H9 (cell line): Measurements from ENCODE around the gene SLC22A5. TPM values are rescaled to one million over a fixed set of nuclear protein-coding genes. Genes with fewer than 3 reads are reported as not detected.

Experiments
- DNase-seq: peaks from one replicate; pipeline ENCODE4 v3.0.0-alpha.2; 2017
- H2AFZ ChIP-seq: one replicate; pipeline ENCODE4 v1.6.1; 2013; ENCODE audit warnings: mild to moderate bottlenecking, low read length, control low read depth, moderate library complexity
- H2AK5ac ChIP-seq: 2 replicates; pipeline ENCODE4 v1.6.1; 2013; ENCODE audit warnings: low read length, control low read depth, mixed read lengths; ENCODE audit not compliant: insufficient read length
- H2BK120ac ChIP-seq: one replicate; pipeline ENCODE4 v1.6.1; 2013; ENCODE audit warnings: low read depth, mild to moderate bottlenecking, low read length, control low read depth, inconsistent platforms; ENCODE audit not compliant: poor library complexity, severe bottlenecking
- H2BK12ac ChIP-seq: 2 replicates; pipeline ENCODE4 v1.6.1; 2013; ENCODE audit warnings: low read length, control low read depth, mixed read lengths, low read depth; ENCODE audit not compliant: insufficient read length
- H2BK15ac ChIP-seq: 2 replicates; pipeline ENCODE4 v1.6.1; 2013; ENCODE audit warnings: low read depth, low read length, control low read depth
- H2BK20ac ChIP-seq: one replicate; pipeline ENCODE4 v1.6.1; 2013; ENCODE audit warnings: low read depth, mild to moderate bottlenecking, low read length, control low read depth, inconsistent platforms; ENCODE audit not compliant: poor library complexity, severe bottlenecking
- H2BK5ac ChIP-seq: 2 replicates; pipeline ENCODE4 v1.6.1; 2013; ENCODE audit warnings: low read length, control low read depth, mixed read lengths; ENCODE audit not compliant: insufficient read length
- H3K14ac ChIP-seq: 2 replicates; pipeline ENCODE4 v1.6.1; 2013; ENCODE audit warnings: low read length, control low read depth; ENCODE audit not compliant: insufficient read depth
- H3K18ac ChIP-seq: 2 replicates; pipeline ENCODE4 v1.6.1; 2013; ENCODE audit warnings: low read depth, mild to moderate bottlenecking, mixed read lengths, low read length, control low read depth; ENCODE audit not compliant: insufficient read length
- H3K23ac ChIP-seq: 2 replicates; pipeline ENCODE4 v1.6.1; 2013; ENCODE audit warnings: low read length, control low read depth, mixed read lengths, low read depth; ENCODE audit not compliant: insufficient read length
- H3K23me2 ChIP-seq: 2 replicates; pipeline ENCODE4 v1.6.1; 2013; ENCODE audit warnings: low read depth, mild to moderate bottlenecking, mixed read lengths, low read length, control low read depth; ENCODE audit not compliant: insufficient read length, poor library complexity, severe bottlenecking
- H3K27ac ChIP-seq: 2 replicates; pipeline ENCODE4 v1.5.1; 2013; ENCODE audit warnings: low read length, control low read depth, mixed read lengths, low read depth; ENCODE audit not compliant: insufficient read length
- H3K27me3 ChIP-seq: 2 replicates; pipeline ENCODE4 v1.6.1; 2013; ENCODE audit warnings: low read length, control low read depth, inconsistent platforms; ENCODE audit not compliant: insufficient read depth
- H3K4ac ChIP-seq: 2 replicates; pipeline ENCODE4 v1.6.1; 2013; ENCODE audit warnings: low read depth, mild to moderate bottlenecking, control low read depth, inconsistent platforms, low read length, moderate library complexity
- H3K4me1 ChIP-seq: 2 replicates; pipeline ENCODE4 v1.6.1; 2013; ENCODE audit warnings: low read length, control low read depth, inconsistent platforms; ENCODE audit not compliant: insufficient read depth
- H3K4me2 ChIP-seq: 2 replicates; pipeline ENCODE4 v1.6.1; 2013; ENCODE audit warnings: low read length, control low read depth, mixed read lengths; ENCODE audit not compliant: insufficient read length, insufficient read depth
- H3K56ac ChIP-seq: 2 replicates; pipeline ENCODE4 v1.6.1; 2013; ENCODE audit warnings: low read depth, mild to moderate bottlenecking, mixed read lengths, low read length, control low read depth; ENCODE audit not compliant: insufficient read length
- H3K79me1 ChIP-seq: 2 replicates; pipeline ENCODE4 v1.6.1; 2013; ENCODE audit warnings: low read depth, mild to moderate bottlenecking, moderate library complexity, low read length, control low read depth, inconsistent platforms; ENCODE audit not compliant: insufficient read depth, poor library complexity, severe bottlenecking
- H3K79me2 ChIP-seq: 2 replicates; pipeline ENCODE4 v1.6.1; 2013; ENCODE audit warnings: low read length, control low read depth, inconsistent platforms; ENCODE audit not compliant: insufficient read depth
- H3K9ac ChIP-seq: 2 replicates; pipeline ENCODE4 v1.6.1; 2013; ENCODE audit warnings: low read length, control low read depth, mixed read lengths; ENCODE audit not compliant: insufficient read length; ENCODE audit errors: extremely low read depth
- H3K9me3 ChIP-seq: one replicate; pipeline ENCODE4 v1.6.1; 2013; ENCODE audit warnings: low read depth, low read length, inconsistent platforms; ENCODE audit not compliant: control insufficient read depth
- H3T11ph ChIP-seq: one replicate; pipeline ENCODE4 v1.6.1; 2013; ENCODE audit warnings: mild to moderate bottlenecking, low read length, control low read depth, inconsistent platforms
- H4K20me1 ChIP-seq: one replicate; pipeline ENCODE4 v1.6.1; 2013; ENCODE audit not compliant: control insufficient read depth, insufficient read length, insufficient read depth
- H4K5ac ChIP-seq: 2 replicates; pipeline ENCODE4 v1.6.1; 2013; ENCODE audit warnings: low read depth, mild to moderate bottlenecking, mixed read lengths, low read length, control low read depth; ENCODE audit not compliant: insufficient read length
- H4K8ac ChIP-seq: replicated peaks from 2 replicates; pipeline ENCODE4 v1.6.1; 2013; ENCODE audit warnings: low read length, control low read depth, mixed read lengths, low read depth; ENCODE audit not compliant: insufficient read length
- H4K91ac ChIP-seq: 2 replicates; pipeline ENCODE4 v1.6.1; 2013; ENCODE audit warnings: low read depth, mild to moderate bottlenecking, moderate library complexity, mixed read lengths, low read length, control low read depth; ENCODE audit not compliant: insufficient read length
- H3K27ac Mint-ChIP-seq, 3 experiments: 2 replicates in 2 of 3; 3 replicates in 1 of 3; pipeline ENCODE4 v1.8.0; 2020 to 2021; ENCODE audit warnings: mixed read lengths in 3 of 3, mild to moderate bottlenecking in 1 of 3, moderate library complexity in 1 of 3
- H3K27me3 Mint-ChIP-seq: 2 replicates; pipeline ENCODE4 v1.8.0; 2021; ENCODE audit warnings: low read depth, mild to moderate bottlenecking, moderate library complexity, mixed read lengths
- H3K36me3 Mint-ChIP-seq, 3 experiments: 2 replicates in 2 of 3; 3 replicates in 1 of 3; pipeline ENCODE4 v1.8.0; 2020 to 2021; ENCODE audit warnings: low read depth in 3 of 3, mixed read lengths in 3 of 3; ENCODE audit not compliant: insufficient read depth in 1 of 3
- H3K4me1 Mint-ChIP-seq, 2 experiments: 2 replicates each; pipeline ENCODE4 v1.8.0; 2020; ENCODE audit warnings: mixed read lengths in 2 of 2
- H3K4me3 Mint-ChIP-seq, 2 experiments: 2 replicates in 1 of 2; 3 replicates in 1 of 2; pipeline ENCODE4 v1.8.0; 2020 to 2021; ENCODE audit warnings: mild to moderate bottlenecking in 2 of 2, mixed read lengths in 2 of 2, moderate library complexity in 1 of 2
- H3K9me3 Mint-ChIP-seq, 2 experiments: 2 replicates in 1 of 2; 3 replicates in 1 of 2; pipeline ENCODE4 v1.8.0; 2020; ENCODE audit warnings: mild to moderate bottlenecking in 2 of 2, mixed read lengths in 2 of 2, moderate library complexity in 1 of 2
- WGBS: extraction: QIAGEN DNeasy Blood & Tissue Kit; methylation state at CpG from one replicate; pipeline ENCODE4 v1.1.7; 2013; ENCODE audit warnings: missing lambda C conversion rate, low lambda C conversion rate, mixed read lengths; ENCODE audit not compliant: insufficient read length; ENCODE audit errors: extremely low coverage; 5-methylcytosine and 5-hydroxymethylcytosine counted together
- microRNA-seq: library from miRNA; unstranded; fragments of <30 nt; microRNA quantifications from one replicate; pipeline ENCODE4, GENCODE V29; 2020; ENCODE audit warnings: borderline microRNAs expressed
- total RNA-seq: library from RNA; stranded (reverse); gene quantifications from 2 replicates; pipeline ENCODE4 v1.2.1, GENCODE V29; 2021
- TF ChIP-seq, protein P1 (sequence below): fragments of 200-600 bp; sonication (generic); conservative IDR thresholded peaks from 3 replicates; pipeline ENCODE4 v1.8.0; 2021; ENCODE audit warnings: antibody characterized with exemption, mild to moderate bottlenecking

SLC22A5 gene
- total RNA-seq, 1 experiment from 2014 or later, result 3.4 TPM

DNA sequence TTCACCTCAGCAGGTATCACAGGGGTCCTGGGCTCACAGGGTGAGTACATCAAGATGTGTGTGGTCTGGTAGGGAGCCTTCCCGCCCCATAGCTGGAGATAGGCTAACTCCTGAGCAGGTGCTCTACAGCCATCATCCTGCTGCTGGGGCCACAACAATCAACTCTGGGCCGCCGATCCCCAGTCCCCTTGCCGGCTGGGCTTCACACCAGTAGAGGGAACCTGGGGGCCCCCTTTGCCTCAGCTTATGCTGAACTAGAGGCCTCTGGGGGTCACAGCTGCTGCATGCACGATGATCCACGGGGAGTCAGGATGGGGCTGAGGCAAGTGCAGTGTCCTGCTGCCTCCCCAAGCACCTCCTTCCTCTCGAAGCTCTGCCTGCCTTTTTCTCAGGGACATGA lies 74.6 kb downstream of the SLC22A5 start:
- H3K27me3 Mint-ChIP-seq, result peaks cover 8% of the 10 kb centered on the region
- Histone ChIP-seq H2BK5ac (no peak overlapping the region), H3K23ac (no peak overlapping the region), H2BK20ac (no peak overlapping the region), H3K9me3 (no peaks in the 10 kb centered on the region), H3K14ac (no peak overlapping the region), H4K91ac (no peak overlapping the region), H2BK120ac (no peak overlapping the region), H4K5ac (no peak overlapping the region), H3K27ac (no peak overlapping the region), H3K27me3 (no peaks in the 10 kb centered on the region), H4K20me1 (no peaks in the 10 kb centered on the region), H3K4ac (no peak overlapping the region), H3K9ac (no peak overlapping the region), H4K8ac (no peak overlapping the region), H3K4me1 (peaks cover 5% of the 10 kb centered on the region), H2AFZ (no peak overlapping the region), H3K56ac (no peak overlapping the region), H3T11ph (no peak overlapping the region), H2BK12ac (no peak overlapping the region), H2BK15ac (0 out of 2 replicates have a peak overlapping the region, but pooled peaks have one; percentile 33), H3K18ac (no peak overlapping the region), H2AK5ac (no peak overlapping the region), H3K79me1 (no peaks in the 10 kb centered on the region), H3K4me2 (no peak overlapping the region), H3K23me2 (no peaks in the 10 kb centered on the region), H3K79me2 (no peaks in the 10 kb centered on the region)
- TF ChIP-seq, protein P1, sequence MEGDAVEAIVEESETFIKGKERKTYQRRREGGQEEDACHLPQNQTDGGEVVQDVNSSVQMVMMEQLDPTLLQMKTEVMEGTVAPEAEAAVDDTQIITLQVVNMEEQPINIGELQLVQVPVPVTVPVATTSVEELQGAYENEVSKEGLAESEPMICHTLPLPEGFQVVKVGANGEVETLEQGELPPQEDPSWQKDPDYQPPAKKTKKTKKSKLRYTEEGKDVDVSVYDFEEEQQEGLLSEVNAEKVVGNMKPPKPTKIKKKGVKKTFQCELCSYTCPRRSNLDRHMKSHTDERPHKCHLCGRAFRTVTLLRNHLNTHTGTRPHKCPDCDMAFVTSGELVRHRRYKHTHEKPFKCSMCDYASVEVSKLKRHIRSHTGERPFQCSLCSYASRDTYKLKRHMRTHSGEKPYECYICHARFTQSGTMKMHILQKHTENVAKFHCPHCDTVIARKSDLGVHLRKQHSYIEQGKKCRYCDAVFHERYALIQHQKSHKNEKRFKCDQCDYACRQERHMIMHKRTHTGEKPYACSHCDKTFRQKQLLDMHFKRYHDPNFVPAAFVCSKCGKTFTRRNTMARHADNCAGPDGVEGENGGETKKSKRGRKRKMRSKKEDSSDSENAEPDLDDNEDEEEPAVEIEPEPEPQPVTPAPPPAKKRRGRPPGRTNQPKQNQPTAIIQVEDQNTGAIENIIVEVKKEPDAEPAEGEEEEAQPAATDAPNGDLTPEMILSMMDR, result no peak
- DNase-seq, result no peak
- peak overlapping the region in 1 of 3 experiments; percentile 25; a peak in 1 of 7 replicates for H3K27ac Mint-ChIP-seq
- no peak overlapping the region for H3K4me3 Mint-ChIP-seq
- H3K9me3 Mint-ChIP-seq, result peaks cover 0 to 9% of the 10 kb centered on the region in 2 experiments; a peak in 3 of 5 replicates
- WGBS, result no CpG with 5 or more reads among the region's 7 CpGs
- peaks cover 24 to 27% of the 10 kb centered on the region in 2 experiments for H3K4me1 Mint-ChIP-seq
- H3K36me3 Mint-ChIP-seq, result peaks cover 0 to 9% (median 2%) of the 10 kb centered on the region in 3 experiments; a peak in 3 of 7 replicates

Small RNAs within 50 kb of the gene (microRNA-seq; reads per million reads assigned to microRNA genes)
- gene MIR3936, result not detected

Other genes starting within 250 kb of the SLC22A5 start
- gene P4HA2, start 141.9 kb upstream of the SLC22A5 start, total RNA-seq, result 15.1 and 15.3 TPM in 2 replicates
- gene PDLIM4, start 112.0 kb upstream of the SLC22A5 start, total RNA-seq, result 7.6 and 12.2 TPM in 2 replicates
- gene SLC22A4, start 75.3 kb upstream of the SLC22A5 start, total RNA-seq, result 0.70 and 0.72 TPM in 2 replicates
- gene IRF1, start 121.1 kb downstream of the SLC22A5 start, total RNA-seq, result 7.2 and 8.7 TPM in 2 replicates
- gene IL5, start 173.8 kb downstream of the SLC22A5 start, total RNA-seq, result not detected in 2 replicates
- 40.4 and 46.1 TPM in 2 replicates for gene RAD50, start 187.3 kb downstream of the SLC22A5 start, total RNA-seq